RWPE2 (cell line): ENCODE measurements around the gene NAV2.

Experiments used
- ATAC-seq: fragments of 200-7000 bp; cut with Tn5 transposase; 3 replicates; pipeline ENCODE4 v1.9.1; 2021; ENCODE audit warnings: low read depth
- DNase-seq: peaks from one replicate; pipeline ENCODE4 v3.0.0-alpha.2; 2020; ENCODE audit warnings: low spot score
- H3K27ac ChIP-seq: fragments of 450-650 bp; 2 replicates; pipeline ENCODE4 v1.5.1; 2017; ENCODE audit warnings: mild to moderate bottlenecking; ENCODE audit not compliant: poor library complexity, severe bottlenecking
- H3K27me3 ChIP-seq: fragments of 250-450 bp; sonication (Bioruptor Pico); 2 replicates; pipeline ENCODE4 v1.5.1; 2021; ENCODE audit warnings: mild to moderate bottlenecking, moderate library complexity; ENCODE audit not compliant: insufficient read depth, poor library complexity, severe bottlenecking
- H3K36me3 ChIP-seq: fragments of 250-450 bp; sonication (Bioruptor Pico); 2 replicates; pipeline ENCODE4 v1.5.1; 2020; ENCODE audit warnings: low read depth, mild to moderate bottlenecking, moderate library complexity
- H3K4me1 ChIP-seq: fragments of 250-450 bp; sonication (Bioruptor Pico); 2 replicates; pipeline ENCODE4 v1.5.1; 2021; ENCODE audit warnings: mild to moderate bottlenecking, moderate library complexity; ENCODE audit not compliant: insufficient read depth, poor library complexity, severe bottlenecking
- H3K4me3 ChIP-seq: fragments of 250-450 bp; sonication (Bioruptor Pico); 2 replicates; pipeline ENCODE4 v1.5.1; 2021; ENCODE audit warnings: mild to moderate bottlenecking, moderate library complexity; ENCODE audit not compliant: severe bottlenecking
- H3K9me3 ChIP-seq: fragments of 250-450 bp; sonication (Bioruptor Pico); 2 replicates; pipeline ENCODE4 v1.5.1; 2021; ENCODE audit warnings: mild to moderate bottlenecking, moderate library complexity; ENCODE audit not compliant: severe bottlenecking
- CTCF ChIP-seq: fragments of 450-650 bp; IDR thresholded peaks from one replicate; pipeline ENCODE4 v1.5.1; 2017; ENCODE audit warnings: mild to moderate bottlenecking, moderate library complexity; ENCODE audit not compliant: poor library complexity, severe bottlenecking

The NAV2 gene

GRCh38 chr11:20000022-20000350 lies 287.3 kb downstream of the NAV2 start:
- Histone ChIP-seq H3K9me3 (no peaks in the 10 kb centered on the region), H3K27ac (no peak overlapping the region), H3K4me1 (peaks cover 18% of the 10 kb centered on the region), H3K36me3 (no peaks in the 10 kb centered on the region), H3K4me3 (no peak overlapping the region), H3K27me3 (no peaks in the 10 kb centered on the region)
- DNase-seq (no peak), ATAC-seq (no peak)
- TF ChIP-seq CTCF: no peak

GRCh38 chr11:20000351-20001134 lies 287.9 kb downstream of the NAV2 start:
- ATAC-seq (no peak), DNase-seq (no peak)
- no peaks in the 10 kb centered on the region for H3K9me3 ChIP-seq
- H3K27me3 ChIP-seq: no peaks in the 10 kb centered on the region
- no peaks in the 10 kb centered on the region for H3K36me3 ChIP-seq
- no peak overlapping the region for H3K4me3 ChIP-seq
- peaks cover 14% of the 10 kb centered on the region for H3K4me1 ChIP-seq
- no peak for TF ChIP-seq CTCF
- H3K27ac ChIP-seq: no peak overlapping the region

GRCh38 chr11:20002312-20003216 lies 289.9 kb downstream of the NAV2 start:
- no peak for DNase-seq
- H3K36me3 ChIP-seq: no peaks in the 10 kb centered on the region
- no peaks in the 10 kb centered on the region for H3K9me3 ChIP-seq
- no peak overlapping the region for H3K4me3 ChIP-seq
- no peak for TF ChIP-seq CTCF
- H3K27me3 ChIP-seq: no peaks in the 10 kb centered on the region
- H3K27ac ChIP-seq: no peak overlapping the region
- peaks cover 17% of the 10 kb centered on the region for H3K4me1 ChIP-seq
- no peak for ATAC-seq

GRCh38 chr11:20003351-20003750 lies 290.7 kb downstream of the NAV2 start:
- no peaks in the 10 kb centered on the region for H3K27me3 ChIP-seq
- TF ChIP-seq CTCF: no peak
- peaks cover 17% of the 10 kb centered on the region for H3K4me1 ChIP-seq
- no peak overlapping the region for H3K4me3 ChIP-seq
- no peak overlapping the region for H3K27ac ChIP-seq
- DNase-seq: no peak
- peak; percentile 70 for ATAC-seq
- H3K9me3 ChIP-seq: no peaks in the 10 kb centered on the region
- H3K36me3 ChIP-seq: no peaks in the 10 kb centered on the region
